Left ventricle myocardium inferior (tissue), 1 donor: Measurements from ENCODE around the gene OTUD6A. TPM values are rescaled to one million over a fixed set of nuclear protein-coding genes. Genes with fewer than 3 reads are reported as not detected.

Source experiments
- DNase-seq: peaks from one replicate; pipeline ENCODE4 v3.0.0-alpha.2; 2020
- H3K27ac ChIP-seq: fragments of 200-600 bp; replicated peaks from 2 replicates; pipeline ENCODE4 v1.8.0; 2021
- H3K27me3 ChIP-seq: fragments of 200-600 bp; 2 replicates; pipeline ENCODE4 v1.8.0; 2021; ENCODE audit warnings: low read depth
- H3K36me3 ChIP-seq: fragments of 200-600 bp; 2 replicates; pipeline ENCODE4 v1.8.0; 2021
- H3K4me1 ChIP-seq: fragments of 200-600 bp; 2 replicates; pipeline ENCODE4 v1.8.0; 2021
- H3K4me3 ChIP-seq: fragments of 200-600 bp; 2 replicates; pipeline ENCODE4 v1.8.0; 2021; ENCODE audit warnings: mild to moderate bottlenecking, moderate library complexity
- H3K9me3 ChIP-seq: fragments of 200-600 bp; replicated peaks from 2 replicates; pipeline ENCODE4 v1.8.0; 2021
- intact Hi-C: fragments of 100-400 bp; cut with micrococcal nuclease; formaldehyde crosslinking; loops from one replicate; pipeline ENCODE4 v1.11.0; 2022
- total RNA-seq: library from RNA; stranded (reverse); fragmentation: NEBNext Ultra II Directional; extraction: Animal tissue kit (Norgen Biotek cat#: 25700); gene quantifications from one replicate; pipeline ENCODE4 v1.2.1, GENCODE V29; 2021
- TF ChIP-seq, protein P1 (sequence below): fragments of 200-600 bp; IDR thresholded peaks from 2 replicates; pipeline ENCODE4 v1.8.0; 2021; ENCODE audit warnings: antibody characterized with exemption, mild to moderate bottlenecking, borderline replicate concordance
- donor health status: DM: no; HTN: yes; CAD: no; lungs with severe emphysema.

OTUD6A gene
- total RNA-seq, 1 donor from 2014 or later, result not detected

DNA sequence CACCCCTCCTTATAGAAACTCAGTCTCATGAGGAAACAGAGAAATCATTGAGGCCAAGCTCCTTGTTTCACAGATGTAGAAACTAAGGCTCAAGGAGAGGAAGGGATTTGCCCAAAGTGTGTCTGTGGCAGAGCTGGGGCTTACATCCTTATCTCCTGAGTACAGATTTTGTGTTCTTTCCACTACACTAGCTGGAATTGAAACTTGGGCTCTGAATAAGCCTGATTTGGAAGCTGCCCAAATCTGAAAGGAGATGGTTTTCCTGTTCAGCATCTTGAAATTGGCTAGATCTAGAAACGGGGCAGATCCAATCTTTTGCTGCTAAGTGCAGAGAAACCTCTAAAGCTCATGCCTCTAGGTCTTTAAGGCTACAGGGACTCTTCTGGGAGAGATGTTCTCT, 36.8 kb upstream of the OTUD6A start:
- DNase-seq, result no peak
- Histone ChIP-seq H3K4me3 (no peak overlapping the region), H3K4me1 (peaks cover 12% of the 10 kb centered on the region), H3K36me3 (no peaks in the 10 kb centered on the region), H3K27ac (peak overlapping the region; percentile 12), H3K9me3 (no peaks in the 10 kb centered on the region), H3K27me3 (no peaks in the 10 kb centered on the region)
- intact Hi-C loops, result no loop called here
- TF ChIP-seq, protein P1, sequence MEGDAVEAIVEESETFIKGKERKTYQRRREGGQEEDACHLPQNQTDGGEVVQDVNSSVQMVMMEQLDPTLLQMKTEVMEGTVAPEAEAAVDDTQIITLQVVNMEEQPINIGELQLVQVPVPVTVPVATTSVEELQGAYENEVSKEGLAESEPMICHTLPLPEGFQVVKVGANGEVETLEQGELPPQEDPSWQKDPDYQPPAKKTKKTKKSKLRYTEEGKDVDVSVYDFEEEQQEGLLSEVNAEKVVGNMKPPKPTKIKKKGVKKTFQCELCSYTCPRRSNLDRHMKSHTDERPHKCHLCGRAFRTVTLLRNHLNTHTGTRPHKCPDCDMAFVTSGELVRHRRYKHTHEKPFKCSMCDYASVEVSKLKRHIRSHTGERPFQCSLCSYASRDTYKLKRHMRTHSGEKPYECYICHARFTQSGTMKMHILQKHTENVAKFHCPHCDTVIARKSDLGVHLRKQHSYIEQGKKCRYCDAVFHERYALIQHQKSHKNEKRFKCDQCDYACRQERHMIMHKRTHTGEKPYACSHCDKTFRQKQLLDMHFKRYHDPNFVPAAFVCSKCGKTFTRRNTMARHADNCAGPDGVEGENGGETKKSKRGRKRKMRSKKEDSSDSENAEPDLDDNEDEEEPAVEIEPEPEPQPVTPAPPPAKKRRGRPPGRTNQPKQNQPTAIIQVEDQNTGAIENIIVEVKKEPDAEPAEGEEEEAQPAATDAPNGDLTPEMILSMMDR, result no peak

DNA sequence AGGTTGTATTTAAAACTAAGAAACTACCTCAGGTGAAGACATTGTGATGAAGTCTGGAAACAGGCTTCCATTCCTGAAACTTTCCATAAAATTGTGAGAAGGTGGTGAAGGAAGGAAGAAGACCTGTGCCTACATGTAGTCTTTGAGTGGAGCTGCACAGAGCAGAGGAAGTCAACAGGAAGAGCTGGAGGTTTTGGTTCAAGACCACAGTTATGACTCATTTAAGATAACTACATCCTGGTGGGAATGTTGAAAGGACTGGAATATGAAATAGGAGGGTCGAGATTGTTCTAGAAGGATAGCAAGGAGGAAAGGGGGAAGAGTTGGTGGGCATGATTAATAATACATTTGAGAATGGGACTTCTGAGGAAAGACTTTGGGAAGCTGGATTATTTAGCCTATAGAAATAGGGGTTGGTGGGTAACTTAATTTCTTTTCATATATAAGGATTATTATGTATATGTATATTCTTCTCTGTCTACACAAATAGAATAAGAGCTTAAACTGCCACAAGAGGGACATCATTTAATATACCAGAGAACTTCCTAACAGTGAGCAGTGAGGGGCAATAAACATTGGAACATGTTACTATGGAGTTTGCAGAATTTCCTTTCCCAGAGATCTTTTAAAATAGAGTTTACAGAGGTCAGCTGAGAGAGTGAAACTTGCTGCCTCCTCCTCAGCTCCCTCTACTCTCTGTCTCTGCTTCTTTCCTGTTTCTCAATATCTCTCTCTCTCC, 36.0 kb upstream of the OTUD6A start:
- Histone ChIP-seq H3K4me1 (peaks cover 12% of the 10 kb centered on the region), H3K4me3 (no peak overlapping the region), H3K9me3 (no peaks in the 10 kb centered on the region), H3K36me3 (no peaks in the 10 kb centered on the region), H3K27me3 (no peaks in the 10 kb centered on the region), H3K27ac (peak overlapping the region; percentile 12)
- intact Hi-C loops, result no loop called here
- no peak for DNase-seq
- TF ChIP-seq, protein P1, result no peak

DNA sequence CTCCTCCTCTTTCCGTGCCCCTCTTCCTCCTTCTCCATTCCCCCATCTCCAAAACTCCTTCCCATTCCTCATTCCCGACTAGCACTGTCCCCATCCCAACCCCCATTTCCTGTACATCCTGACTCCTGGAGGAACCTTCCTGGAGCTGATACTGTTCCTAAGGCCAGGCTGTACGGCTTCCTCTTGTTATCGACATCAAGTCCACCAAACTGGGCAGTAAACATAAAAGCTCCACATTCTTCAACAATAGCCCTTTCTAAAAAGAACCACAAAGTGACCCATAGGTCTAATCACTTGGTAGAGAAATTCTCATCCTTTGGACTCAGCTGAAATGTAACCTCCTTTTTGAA, 35.4 kb upstream of the OTUD6A start:
- DNase-seq, result no peak
- H3K27ac ChIP-seq, result no peak overlapping the region
- peaks cover 12% of the 10 kb centered on the region for H3K4me1 ChIP-seq
- TF ChIP-seq, protein P1, result no peak
- no peaks in the 10 kb centered on the region for H3K36me3 ChIP-seq
- H3K4me3 ChIP-seq, result no peak overlapping the region
- intact Hi-C loops, result no loop called here
- H3K9me3 ChIP-seq, result no peaks in the 10 kb centered on the region
- H3K27me3 ChIP-seq, result no peaks in the 10 kb centered on the region

DNA sequence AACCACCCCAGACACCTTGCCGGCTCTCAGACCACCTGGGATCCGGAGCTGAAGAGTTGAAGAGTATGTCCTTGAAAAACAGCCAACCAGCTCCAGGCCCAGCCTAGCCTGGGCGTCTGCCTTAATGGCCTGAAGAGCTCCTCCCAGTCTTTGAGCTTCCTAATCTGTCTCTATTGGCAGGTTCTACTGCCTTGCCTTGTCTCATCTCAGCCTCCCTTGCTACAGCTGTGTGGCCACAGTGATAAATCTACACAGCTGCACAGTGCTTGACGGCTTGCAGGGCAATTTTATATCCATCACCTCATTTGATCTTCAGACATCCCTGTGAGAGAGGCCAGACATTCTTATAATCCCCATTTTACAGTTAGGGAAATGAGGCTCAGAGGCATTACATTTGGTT, 32.4 kb upstream of the OTUD6A start:
- no peaks in the 10 kb centered on the region for H3K9me3 ChIP-seq
- intact Hi-C loops, result loop anchor here (2.0 to 10.0 kb wide), 2 partner anchors 65 to 491 kb away; no protein-coding TSS in a partner anchor
- no peak overlapping the region for H3K27ac ChIP-seq
- H3K4me1 ChIP-seq, result peaks cover 12% of the 10 kb centered on the region
- H3K4me3 ChIP-seq, result no peak overlapping the region
- no peaks in the 10 kb centered on the region for H3K27me3 ChIP-seq
- no peak for DNase-seq
- H3K36me3 ChIP-seq, result no peaks in the 10 kb centered on the region
- TF ChIP-seq, protein P1, result no peak

DNA sequence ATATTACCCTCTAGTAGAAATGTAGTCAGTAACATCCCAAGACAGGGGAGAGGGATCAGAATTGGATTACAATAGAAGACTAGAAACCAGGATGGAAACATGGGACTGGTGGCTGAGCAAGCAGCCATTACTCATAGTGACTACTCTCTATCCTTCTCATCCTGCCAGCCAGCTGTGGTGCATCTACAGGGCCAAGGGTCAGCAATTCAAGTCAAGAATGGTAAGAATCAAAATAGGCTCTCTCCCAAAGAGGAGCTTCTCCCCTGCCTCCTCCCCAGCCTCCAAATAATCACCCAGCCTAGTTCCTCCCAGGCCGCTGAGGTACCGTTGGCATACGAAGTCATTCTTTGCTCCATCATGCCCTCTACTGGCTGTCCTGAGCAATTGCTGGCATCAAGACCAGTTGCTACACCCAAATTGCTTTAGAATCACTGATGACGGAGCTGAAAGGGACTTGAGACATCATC, 31.9 kb upstream of the OTUD6A start:
- Histone ChIP-seq H3K36me3 (no peaks in the 10 kb centered on the region), H3K9me3 (no peaks in the 10 kb centered on the region), H3K27me3 (no peaks in the 10 kb centered on the region), H3K4me3 (no peak overlapping the region), H3K4me1 (peaks cover 12% of the 10 kb centered on the region), H3K27ac (no peak overlapping the region)
- TF ChIP-seq, protein P1, result peak; percentile 75
- intact Hi-C loops, result loop anchor here (2.0 to 10.0 kb wide), 2 partner anchors 64 to 492 kb away; no protein-coding TSS in a partner anchor
- no peak for DNase-seq
